HG03520 (cell line): ENCODE data around the gene PARK7.

Experiments used
- ATAC-seq: cut with Tn5 transposase; IDR thresholded peaks from one replicate; pipeline ENCODE4 v1.9.1; 2021; ENCODE audit warnings: mild to moderate bottlenecking, moderate library complexity; ENCODE audit not compliant: unreplicated experiment

The PARK7 gene

GRCh38 chr1:7980984-7981383 lies 19.5 kb downstream of the PARK7 start:
- no peak for ATAC-seq

- ATAC-seq, result no peak
Measured at GRCh38 chr1:7983086-7983778, 21.7 kb downstream of the PARK7 start.

- no peak for ATAC-seq
Measured at GRCh38 chr1:7984811-7985210, 23.3 kb downstream of the PARK7 start.

GRCh38 chr1:7985851-7986612 lies 24.5 kb downstream of the PARK7 start:
- no peak for ATAC-seq

GRCh38 chr1:7987528-7987927 lies 26.0 kb downstream of the PARK7 start:
- ATAC-seq, result no peak

GRCh38 chr1:7988576-7988975 lies 27.1 kb downstream of the PARK7 start:
- no peak for ATAC-seq

GRCh38 chr1:7989762-7990428 lies 28.4 kb downstream of the PARK7 start:
- ATAC-seq, result no peak

GRCh38 chr1:7991504-7992440 lies 30.3 kb downstream of the PARK7 start:
- no peak for ATAC-seq

GRCh38 chr1:7992885-7993284 lies 31.4 kb downstream of the PARK7 start:
- ATAC-seq, result no peak

- peak; percentile 77 for ATAC-seq
Measured at GRCh38 chr1:7993593-7994479, 32.3 kb downstream of the PARK7 start.

GRCh38 chr1:7994827-7995226 lies 33.3 kb downstream of the PARK7 start:
- no peak for ATAC-seq

- ATAC-seq, result no peak
Measured at GRCh38 chr1:7995437-7995836, 33.9 kb downstream of the PARK7 start.

GRCh38 chr1:8002329-8002910 lies 40.9 kb downstream of the PARK7 start:
- no peak for ATAC-seq

- ATAC-seq, result no peak
Measured at GRCh38 chr1:8002921-8003320, 41.4 kb downstream of the PARK7 start.

GRCh38 chr1:8003438-8004112 lies 42.1 kb downstream of the PARK7 start:
- no peak for ATAC-seq

- ATAC-seq, result no peak
Measured at GRCh38 chr1:8004113-8004802, 42.7 kb downstream of the PARK7 start.

GRCh38 chr1:8004803-8005573 lies 43.5 kb downstream of the PARK7 start:
- ATAC-seq, result no peak
